ENCODE results near the gene MRC2. TPM values are rescaled to one million over a fixed set of nuclear protein-coding genes. Genes with fewer than 3 reads are reported as not detected.

Gene MRC2
- total RNA-seq, 2 donors from 2014 or later: 34.2 to 73.7 TPM

- Histone ChIP-seq H3K36me3 (no peaks in the 10 kb centered on the region), H3K27me3 (replicated peaks; ENCODE audit: insufficient read depth) (no peaks in the 10 kb centered on the region), H3K4me3 (no peak overlapping the region), H3K27ac (no peak overlapping the region), H3K4me1 (replicated peaks) (no peaks in the 10 kb centered on the region), H3K9me3 (no peaks in the 10 kb centered on the region)
- TF ChIP-seq CTCF (IDR thresholded peaks at IDR 0.05): no peak
- TF ChIP-seq POLR2AphosphoS5 (IDR thresholded peaks at IDR 0.05): no peak
- TF ChIP-seq POLR2A (IDR thresholded peaks at IDR 0.05): no peak
- intact Hi-C loops (cut with DNase I): no loop called here
- DNase-seq (ENCODE audit: low spot score): no peak
- WGBS: 94% methylated on average over 4 of the region's 4 CpGs
Observed at GRCh38 chr17:62672957-62673356, 45.5 kb downstream of the MRC2 start.

- Histone ChIP-seq H3K36me3 (no peaks in the 10 kb centered on the region), H3K4me3 (no peak overlapping the region), H3K4me1 (replicated peaks) (no peaks in the 10 kb centered on the region), H3K9me3 (no peaks in the 10 kb centered on the region), H3K27me3 (replicated peaks; ENCODE audit: insufficient read depth) (no peaks in the 10 kb centered on the region), H3K27ac (no peak overlapping the region)
- intact Hi-C loops (cut with DNase I): no loop called here
- no peak for TF ChIP-seq POLR2AphosphoS5 (IDR thresholded peaks at IDR 0.05)
- TF ChIP-seq CTCF (IDR thresholded peaks at IDR 0.05): no peak
- TF ChIP-seq POLR2A (IDR thresholded peaks at IDR 0.05): no peak
- 83% methylated on average over 20 of the region's 20 CpGs for WGBS
- no peak for DNase-seq (ENCODE audit: low spot score)
Observed at GRCh38 chr17:62673614-62674362, 46.3 kb downstream of the MRC2 start.

GRCh38 chr17:62674363-62674739 lies 46.9 kb downstream of the MRC2 start:
- Histone ChIP-seq H3K9me3 (no peaks in the 10 kb centered on the region), H3K27me3 (replicated peaks; ENCODE audit: insufficient read depth) (no peaks in the 10 kb centered on the region), H3K4me1 (replicated peaks) (no peaks in the 10 kb centered on the region), H3K36me3 (no peaks in the 10 kb centered on the region), H3K4me3 (no peak overlapping the region), H3K27ac (no peak overlapping the region)
- WGBS: 54% methylated on average over 6 of the region's 6 CpGs
- no peak for DNase-seq (ENCODE audit: low spot score)
- intact Hi-C loops (cut with DNase I): no loop called here
- TF ChIP-seq CTCF (IDR thresholded peaks at IDR 0.05): no peak
- TF ChIP-seq POLR2AphosphoS5 (IDR thresholded peaks at IDR 0.05): no peak

- intact Hi-C loops (cut with DNase I): no loop called here
- no peak for DNase-seq (ENCODE audit: low spot score)
- TF ChIP-seq POLR2AphosphoS5 (IDR thresholded peaks at IDR 0.05): no peak
- TF ChIP-seq POLR2A (IDR thresholded peaks at IDR 0.05): no peak
- no peak for TF ChIP-seq CTCF (IDR thresholded peaks at IDR 0.05)
- WGBS: 84% methylated on average over 3 of the region's 3 CpGs
- no peaks in the 10 kb centered on the region for H3K27me3 ChIP-seq (replicated peaks; ENCODE audit: insufficient read depth)
- no peak overlapping the region for H3K27ac ChIP-seq
- no peak overlapping the region for H3K4me3 ChIP-seq
- no peaks in the 10 kb centered on the region for H3K9me3 ChIP-seq
- no peaks in the 10 kb centered on the region for H3K4me1 ChIP-seq (replicated peaks)
- H3K36me3 ChIP-seq: no peaks in the 10 kb centered on the region
Observed at GRCh38 chr17:62674841-62675240, 47.4 kb downstream of the MRC2 start.

GRCh38 chr17:62675260-62675659 lies 47.8 kb downstream of the MRC2 start:
- H3K36me3 ChIP-seq: no peaks in the 10 kb centered on the region
- intact Hi-C loops (cut with DNase I): no loop called here
- 53% methylated on average over 10 of the region's 12 CpGs for WGBS
- H3K4me1 ChIP-seq (replicated peaks): no peaks in the 10 kb centered on the region
- no peak overlapping the region for H3K27ac ChIP-seq
- no peaks in the 10 kb centered on the region for H3K9me3 ChIP-seq
- no peak overlapping the region for H3K4me3 ChIP-seq
- no peaks in the 10 kb centered on the region for H3K27me3 ChIP-seq (replicated peaks; ENCODE audit: insufficient read depth)
- TF ChIP-seq CTCF (IDR thresholded peaks at IDR 0.05): no peak
- no peak for TF ChIP-seq POLR2A (IDR thresholded peaks at IDR 0.05)
- TF ChIP-seq POLR2AphosphoS5 (IDR thresholded peaks at IDR 0.05): no peak
- no peak for DNase-seq (ENCODE audit: low spot score)

All from prostate gland (tissue), 2 donors.